ENCODE results near the gene RBM20. TPM values are rescaled to one million over a fixed set of nuclear protein-coding genes. Genes with fewer than 3 reads are reported as not detected.
A peak's percentile ranks its signal among the peaks of the same experiment; 100 is the strongest.
"Not testable (repeated sequence)": the region's sequence is repeated elsewhere in the genome, so short reads cannot be mapped to it uniquely, and the experiment has no call there.

The RBM20 gene
- total and polyA plus RNA-seq, 2 experiments from 2014 or later = 0.05 to 0.17 TPM

DNA sequence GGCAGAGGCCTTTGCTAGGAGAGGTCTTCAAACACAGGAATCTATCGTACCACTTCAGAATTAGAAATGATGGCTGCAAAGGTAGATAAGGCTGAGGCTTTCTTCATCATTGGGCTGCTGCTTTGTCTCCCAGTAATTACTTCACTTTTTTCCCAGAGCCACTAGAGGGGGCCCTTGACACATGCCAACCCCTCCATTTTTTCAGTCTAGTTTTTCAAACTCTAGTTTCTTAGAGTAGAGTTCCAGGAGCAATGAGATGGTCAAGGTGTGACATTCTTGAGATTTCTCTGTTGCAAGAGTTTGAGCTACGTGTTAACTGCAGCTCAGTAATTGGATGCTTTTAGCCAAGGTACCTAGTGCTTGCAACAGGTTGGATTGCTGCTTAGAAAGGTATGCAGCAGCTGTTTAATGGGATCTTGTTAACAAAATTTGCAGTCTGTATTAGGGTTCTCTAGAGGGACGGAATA is 33.8 kb upstream of the RBM20 start:
- DNase-seq (ENCODE audit: low spot score) (peak; percentile 94), ATAC-seq (peak; percentile 71)
- H4K20me1 ChIP-seq (replicated peaks; ENCODE audit: insufficient read depth) = no peaks in the 10 kb centered on the region
- H3K9me3 Mint-ChIP-seq = no peaks in the 10 kb centered on the region
- H3K4me3 Mint-ChIP-seq = no peak overlapping the region
- H3K27ac ChIP-seq (ENCODE audit: low read depth) = no peak overlapping the region
- peaks cover 21% of the 10 kb centered on the region for H3K4me1 Mint-ChIP-seq
- no peak overlapping the region for H3K4me3 ChIP-seq
- H3K79me2 ChIP-seq (replicated peaks; ENCODE audit: insufficient read depth) = no peaks in the 10 kb centered on the region
- H3K27me3 ChIP-seq (ENCODE audit: insufficient read depth) = no peaks in the 10 kb centered on the region
- peaks cover 3% of the 10 kb centered on the region; the same call in 2 of the 3 replicates for H3K36me3 Mint-ChIP-seq (ENCODE audit: low read depth)
- H3K9me2 ChIP-seq (ENCODE audit: insufficient read depth) = no peaks in the 10 kb centered on the region
- H2AFZ ChIP-seq = no peak overlapping the region
- no peak overlapping the region for H3K27ac Mint-ChIP-seq
- peaks cover 17% of the 10 kb centered on the region for H3K4me1 ChIP-seq (ENCODE audit: insufficient read depth)
- TF ChIP-seq, protein P1, sequence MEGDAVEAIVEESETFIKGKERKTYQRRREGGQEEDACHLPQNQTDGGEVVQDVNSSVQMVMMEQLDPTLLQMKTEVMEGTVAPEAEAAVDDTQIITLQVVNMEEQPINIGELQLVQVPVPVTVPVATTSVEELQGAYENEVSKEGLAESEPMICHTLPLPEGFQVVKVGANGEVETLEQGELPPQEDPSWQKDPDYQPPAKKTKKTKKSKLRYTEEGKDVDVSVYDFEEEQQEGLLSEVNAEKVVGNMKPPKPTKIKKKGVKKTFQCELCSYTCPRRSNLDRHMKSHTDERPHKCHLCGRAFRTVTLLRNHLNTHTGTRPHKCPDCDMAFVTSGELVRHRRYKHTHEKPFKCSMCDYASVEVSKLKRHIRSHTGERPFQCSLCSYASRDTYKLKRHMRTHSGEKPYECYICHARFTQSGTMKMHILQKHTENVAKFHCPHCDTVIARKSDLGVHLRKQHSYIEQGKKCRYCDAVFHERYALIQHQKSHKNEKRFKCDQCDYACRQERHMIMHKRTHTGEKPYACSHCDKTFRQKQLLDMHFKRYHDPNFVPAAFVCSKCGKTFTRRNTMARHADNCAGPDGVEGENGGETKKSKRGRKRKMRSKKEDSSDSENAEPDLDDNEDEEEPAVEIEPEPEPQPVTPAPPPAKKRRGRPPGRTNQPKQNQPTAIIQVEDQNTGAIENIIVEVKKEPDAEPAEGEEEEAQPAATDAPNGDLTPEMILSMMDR (conservative IDR thresholded peaks at IDR 0.05; ENCODE audit: low read depth in 2 of 2) = peak; percentile 84 to 94
- TF ChIP-seq NANOG (IDR thresholded peaks at IDR 0.05; ENCODE audit: borderline replicate concordance) = no peak
- TF ChIP-seq, protein P2, sequence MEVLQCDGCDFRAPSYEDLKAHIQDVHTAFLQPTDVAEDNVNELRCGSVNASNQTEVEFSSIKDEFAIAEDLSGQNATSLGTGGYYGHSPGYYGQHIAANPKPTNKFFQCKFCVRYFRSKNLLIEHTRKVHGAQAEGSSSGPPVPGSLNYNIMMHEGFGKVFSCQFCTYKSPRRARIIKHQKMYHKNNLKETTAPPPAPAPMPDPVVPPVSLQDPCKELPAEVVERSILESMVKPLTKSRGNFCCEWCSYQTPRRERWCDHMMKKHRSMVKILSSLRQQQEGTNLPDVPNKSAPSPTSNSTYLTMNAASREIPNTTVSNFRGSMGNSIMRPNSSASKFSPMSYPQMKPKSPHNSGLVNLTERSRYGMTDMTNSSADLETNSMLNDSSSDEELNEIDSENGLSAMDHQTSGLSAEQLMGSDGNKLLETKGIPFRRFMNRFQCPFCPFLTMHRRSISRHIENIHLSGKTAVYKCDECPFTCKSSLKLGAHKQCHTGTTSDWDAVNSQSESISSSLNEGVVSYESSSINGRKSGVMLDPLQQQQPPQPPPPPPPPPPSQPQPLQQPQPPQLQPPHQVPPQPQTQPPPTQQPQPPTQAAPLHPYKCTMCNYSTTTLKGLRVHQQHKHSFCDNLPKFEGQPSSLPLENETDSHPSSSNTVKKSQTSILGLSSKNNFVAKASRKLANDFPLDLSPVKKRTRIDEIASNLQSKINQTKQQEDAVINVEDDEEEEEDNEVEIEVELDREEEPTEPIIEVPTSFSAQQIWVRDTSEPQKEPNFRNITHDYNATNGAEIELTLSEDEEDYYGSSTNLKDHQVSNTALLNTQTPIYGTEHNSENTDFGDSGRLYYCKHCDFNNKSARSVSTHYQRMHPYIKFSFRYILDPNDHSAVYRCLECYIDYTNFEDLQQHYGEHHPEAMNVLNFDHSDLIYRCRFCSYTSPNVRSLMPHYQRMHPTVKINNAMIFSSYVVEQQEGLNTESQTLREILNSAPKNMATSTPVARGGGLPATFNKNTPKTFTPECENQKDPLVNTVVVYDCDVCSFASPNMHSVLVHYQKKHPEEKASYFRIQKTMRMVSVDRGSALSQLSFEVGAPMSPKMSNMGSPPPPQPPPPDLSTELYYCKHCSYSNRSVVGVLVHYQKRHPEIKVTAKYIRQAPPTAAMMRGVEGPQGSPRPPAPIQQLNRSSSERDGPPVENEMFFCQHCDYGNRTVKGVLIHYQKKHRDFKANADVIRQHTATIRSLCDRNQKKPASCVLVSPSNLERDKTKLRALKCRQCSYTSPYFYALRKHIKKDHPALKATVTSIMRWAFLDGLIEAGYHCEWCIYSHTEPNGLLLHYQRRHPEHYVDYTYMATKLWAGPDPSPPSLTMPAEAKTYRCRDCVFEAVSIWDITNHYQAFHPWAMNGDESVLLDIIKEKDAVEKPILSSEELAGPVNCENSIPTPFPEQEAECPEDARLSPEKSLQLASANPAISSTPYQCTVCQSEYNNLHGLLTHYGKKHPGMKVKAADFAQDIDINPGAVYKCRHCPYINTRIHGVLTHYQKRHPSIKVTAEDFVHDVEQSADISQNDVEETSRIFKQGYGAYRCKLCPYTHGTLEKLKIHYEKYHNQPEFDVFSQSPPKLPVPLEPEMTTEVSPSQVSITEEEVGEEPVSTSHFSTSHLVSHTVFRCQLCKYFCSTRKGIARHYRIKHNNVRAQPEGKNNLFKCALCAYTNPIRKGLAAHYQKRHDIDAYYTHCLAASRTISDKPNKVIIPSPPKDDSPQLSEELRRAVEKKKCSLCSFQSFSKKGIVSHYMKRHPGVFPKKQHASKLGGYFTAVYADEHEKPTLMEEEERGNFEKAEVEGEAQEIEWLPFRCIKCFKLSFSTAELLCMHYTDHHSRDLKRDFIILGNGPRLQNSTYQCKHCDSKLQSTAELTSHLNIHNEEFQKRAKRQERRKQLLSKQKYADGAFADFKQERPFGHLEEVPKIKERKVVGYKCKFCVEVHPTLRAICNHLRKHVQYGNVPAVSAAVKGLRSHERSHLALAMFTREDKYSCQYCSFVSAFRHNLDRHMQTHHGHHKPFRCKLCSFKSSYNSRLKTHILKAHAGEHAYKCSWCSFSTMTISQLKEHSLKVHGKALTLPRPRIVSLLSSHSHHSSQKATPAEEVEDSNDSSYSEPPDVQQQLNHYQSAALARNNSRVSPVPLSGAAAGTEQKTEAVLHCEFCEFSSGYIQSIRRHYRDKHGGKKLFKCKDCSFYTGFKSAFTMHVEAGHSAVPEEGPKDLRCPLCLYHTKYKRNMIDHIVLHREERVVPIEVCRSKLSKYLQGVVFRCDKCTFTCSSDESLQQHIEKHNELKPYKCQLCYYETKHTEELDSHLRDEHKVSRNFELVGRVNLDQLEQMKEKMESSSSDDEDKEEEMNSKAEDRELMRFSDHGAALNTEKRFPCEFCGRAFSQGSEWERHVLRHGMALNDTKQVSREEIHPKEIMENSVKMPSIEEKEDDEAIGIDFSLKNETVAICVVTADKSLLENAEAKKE (CRISPR knock-in tag; IDR thresholded peaks at IDR 0.05) = peak; percentile 59; the same call in 1 of the 2 replicates
- no peak for TF ChIP-seq ZNF331 (CRISPR knock-in tag; IDR thresholded peaks at IDR 0.05; ENCODE audit: low read depth)
- TF ChIP-seq EZH2 (IDR thresholded peaks at IDR 0.05; ENCODE audit: low read depth, unreplicated experiment) = no peak
- no peak for TF ChIP-seq EZH2phosphoT487 (IDR thresholded peaks at IDR 0.05; ENCODE audit: unreplicated experiment)
- peak; percentile 14; the same call in 1 of the 2 replicates for TF ChIP-seq CREB1 (CRISPR knock-in tag; IDR thresholded peaks at IDR 0.05; ENCODE audit: low read depth)
- TF ChIP-seq STAT1 (IDR thresholded peaks at IDR 0.05; ENCODE audit: unreplicated experiment) = no peak
- no peak for TF ChIP-seq JUNB (IDR thresholded peaks at IDR 0.05; ENCODE audit: unreplicated experiment)
- no peak for TF ChIP-seq POLR2AphosphoS5 (IDR thresholded peaks at IDR 0.05; ENCODE audit: low read depth)
- H3K4me2 ChIP-seq = no peak overlapping the region
- no peaks in the 10 kb centered on the region for H3K36me3 ChIP-seq (ENCODE audit: insufficient read depth)
- H3K27me3 Mint-ChIP-seq (ENCODE audit: insufficient read depth, low read depth, poor library complexity) = no peaks in the 10 kb centered on the region
- H3F3A ChIP-seq (replicated peaks; ENCODE audit: low read depth) = no peaks in the 10 kb centered on the region; the same call in 1 of the 2 replicates

DNA sequence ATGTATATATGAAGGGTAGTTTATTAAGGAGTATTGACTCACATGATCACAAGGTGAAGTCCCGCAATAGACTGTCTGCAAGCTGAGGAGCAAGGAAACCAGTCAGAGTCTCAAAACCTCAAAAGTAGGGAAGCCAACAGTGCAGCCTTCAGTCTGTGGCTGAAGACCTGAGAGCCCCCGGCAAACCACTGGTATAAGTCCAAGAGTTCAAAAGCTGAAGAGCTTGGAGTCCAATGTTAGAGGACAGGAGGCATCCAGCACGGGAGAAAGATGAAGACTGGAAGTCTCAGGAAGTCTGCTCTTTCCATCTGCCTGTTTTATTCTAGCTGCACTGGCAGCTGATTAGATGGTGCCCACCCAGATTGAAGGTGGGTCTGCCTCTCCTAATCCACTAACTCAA is 33.4 kb upstream of the RBM20 start:
- ATAC-seq; H3K36me3 Mint-ChIP-seq (ENCODE audit: low read depth); H3K4me3 Mint-ChIP-seq; H3K27ac ChIP-seq (ENCODE audit: low read depth); DNase-seq (ENCODE audit: low spot score); H3K36me3 ChIP-seq (ENCODE audit: insufficient read depth); H3F3A ChIP-seq (replicated peaks; ENCODE audit: low read depth); H3K4me3 ChIP-seq; H2AFZ ChIP-seq; H3K9me3 Mint-ChIP-seq; H4K20me1 ChIP-seq (replicated peaks; ENCODE audit: insufficient read depth); H3K79me2 ChIP-seq (replicated peaks; ENCODE audit: insufficient read depth); H3K27me3 Mint-ChIP-seq (ENCODE audit: insufficient read depth, low read depth, poor library complexity); H3K27ac Mint-ChIP-seq; H3K9me2 ChIP-seq (ENCODE audit: insufficient read depth); H3K27me3 ChIP-seq (ENCODE audit: insufficient read depth): not testable (repeated sequence)
- peaks cover 21% of the 10 kb centered on the region for H3K4me1 Mint-ChIP-seq
- H3K4me2 ChIP-seq = peak overlapping the region; percentile 53; the same call in 1 of the 2 replicates
- peaks cover 17% of the 10 kb centered on the region for H3K4me1 ChIP-seq (ENCODE audit: insufficient read depth)

Measured in GM23338 (cell line).